ENCODE results near the gene CPNE6.
"Not testable (repeated sequence)": the region's sequence is repeated elsewhere in the genome, so short reads cannot be mapped to it uniquely, and the experiment has no call there.

The CPNE6 gene

DNA sequence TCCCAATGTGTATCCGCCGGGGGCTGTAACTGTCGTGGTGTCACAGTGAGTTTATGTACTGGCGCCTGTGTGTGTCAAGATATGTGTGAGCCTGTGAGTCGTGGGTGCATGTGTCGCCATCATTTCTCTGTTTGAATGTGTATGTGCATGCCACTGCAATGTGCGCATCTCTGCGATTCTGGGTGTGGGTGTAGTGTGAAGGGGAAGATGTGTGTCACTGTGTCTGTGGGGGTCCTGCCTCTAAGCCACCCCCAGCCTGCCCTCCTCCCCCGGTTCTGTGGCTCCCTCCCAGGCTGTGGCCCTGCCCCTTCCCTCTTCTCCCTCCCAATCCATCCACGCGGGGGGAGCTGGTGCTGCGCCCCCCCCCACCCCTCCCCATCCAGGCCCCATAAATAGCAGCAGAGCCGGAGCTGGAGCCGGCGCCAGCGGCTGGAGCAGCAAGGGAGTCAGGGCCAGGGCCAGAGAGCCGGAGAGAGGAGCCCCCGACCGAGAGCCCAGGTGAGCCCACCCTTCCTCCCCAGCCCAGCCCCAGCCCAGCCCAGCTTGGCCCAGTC is at the start of gene CPNE6:
CPNE6 (plus strand) TSS at position 419 of the 554 bp plus-strand sequence. CDS start 1,375 bp downstream, outside the sequence.
- no peak for DNase-seq

- DNase-seq: not testable (repeated sequence)
Observed at GRCh38 chr14:24024939-24025418, 46.4 kb upstream of the CPNE6 start.

GRCh38 chr14:24029687-24030086 is 41.7 kb upstream of the CPNE6 start:
- DNase-seq: not testable (repeated sequence)

DNA sequence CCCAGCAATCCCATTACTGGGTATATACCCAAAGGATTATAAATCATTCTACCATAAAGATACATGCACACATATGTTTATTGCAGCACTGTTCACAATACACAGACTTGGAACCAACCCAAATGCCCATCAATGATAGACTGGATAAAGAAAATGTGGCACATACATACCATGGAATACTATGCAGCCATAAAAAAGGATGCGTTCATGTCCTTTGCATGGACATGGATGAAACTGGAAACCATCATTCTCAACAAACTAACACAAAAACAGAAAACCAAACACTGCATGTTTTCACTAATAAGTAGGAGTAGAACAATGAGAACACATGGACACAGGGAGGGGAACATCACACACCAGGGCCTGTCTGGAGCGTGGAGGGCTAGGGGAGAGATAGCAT is 40.0 kb upstream of the CPNE6 start:
- not testable (repeated sequence) for DNase-seq

DNA sequence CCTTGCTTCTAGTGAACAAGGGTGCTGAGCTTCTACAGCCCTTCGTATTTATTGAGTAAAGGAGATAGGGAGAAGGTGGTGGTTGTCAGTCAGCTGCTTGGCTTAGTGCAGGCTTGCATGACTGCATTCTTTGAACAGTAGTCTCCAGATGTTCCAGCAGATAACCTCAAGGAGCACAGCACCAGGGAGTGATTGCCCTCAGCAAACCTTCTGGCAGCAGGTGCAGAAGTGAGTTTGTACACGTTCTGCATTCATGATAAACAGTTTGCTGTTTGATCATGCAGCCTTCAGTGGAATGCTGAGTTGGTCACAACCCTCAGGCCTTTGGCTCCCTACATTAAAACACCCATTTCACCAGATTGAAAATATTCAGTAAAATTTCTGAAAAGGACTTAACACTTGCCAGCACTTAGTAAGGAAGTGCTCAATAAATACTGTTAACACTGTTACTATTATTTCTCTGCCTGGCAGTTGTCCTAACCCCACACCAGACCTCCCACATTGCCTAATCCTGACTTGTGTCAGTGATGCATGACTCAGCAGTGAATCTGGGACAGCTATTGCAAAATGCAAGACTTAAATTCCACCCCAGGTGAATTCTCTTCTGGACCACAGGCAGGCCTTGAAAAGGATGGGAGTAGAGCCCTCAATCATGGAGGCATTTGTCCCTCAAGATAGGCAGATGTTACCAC is 38.5 kb upstream of the CPNE6 start:
- no peak for DNase-seq

DNA sequence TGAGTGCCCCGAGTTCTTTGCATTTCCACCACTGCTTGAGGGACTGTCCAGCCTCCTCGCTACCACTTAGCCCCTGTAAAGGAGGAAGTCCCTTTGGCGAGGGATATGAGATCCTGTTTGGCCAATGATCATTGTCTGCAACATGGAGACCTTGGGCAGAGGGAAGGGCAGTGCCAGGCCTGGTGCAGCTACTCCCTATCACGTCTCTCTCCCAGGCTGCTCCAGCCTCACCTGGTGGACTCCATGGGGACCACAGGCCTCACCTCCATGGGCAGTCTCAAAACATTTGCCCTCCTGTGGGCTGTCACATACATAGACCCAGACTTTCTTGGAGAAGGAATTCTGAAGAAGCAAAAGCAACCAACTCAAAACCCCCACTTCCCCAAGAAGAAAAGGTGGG is 35.6 kb upstream of the CPNE6 start:
- DNase-seq: peak in 1 of 2 experiments; percentile 11

GRCh38 chr14:24036169-24036962 is 35.0 kb upstream of the CPNE6 start:
- peak; percentile 76 to 85 for DNase-seq

GRCh38 chr14:24036963-24037657 is 34.3 kb upstream of the CPNE6 start:
- not testable (repeated sequence) for DNase-seq

DNA sequence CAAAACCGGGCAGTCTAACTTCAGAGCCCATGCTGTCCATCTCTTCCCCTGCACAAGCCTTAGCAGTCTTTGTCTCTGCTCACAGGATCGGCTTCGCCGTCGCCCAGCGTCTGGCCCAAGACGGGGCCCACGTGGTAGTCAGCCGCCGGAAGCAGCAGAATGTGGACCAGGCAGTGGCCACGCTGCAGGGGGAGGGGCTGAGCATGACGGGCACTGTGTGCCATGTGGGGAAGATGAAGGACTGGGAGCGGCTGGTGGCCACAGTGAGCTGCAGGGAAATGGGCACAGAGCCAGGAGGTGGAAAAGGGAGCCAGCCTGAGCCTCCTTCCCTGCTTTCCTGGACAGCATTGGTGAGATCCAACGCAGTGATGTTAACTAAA is 33.7 kb upstream of the CPNE6 start:
- DNase-seq: no peak

DNA sequence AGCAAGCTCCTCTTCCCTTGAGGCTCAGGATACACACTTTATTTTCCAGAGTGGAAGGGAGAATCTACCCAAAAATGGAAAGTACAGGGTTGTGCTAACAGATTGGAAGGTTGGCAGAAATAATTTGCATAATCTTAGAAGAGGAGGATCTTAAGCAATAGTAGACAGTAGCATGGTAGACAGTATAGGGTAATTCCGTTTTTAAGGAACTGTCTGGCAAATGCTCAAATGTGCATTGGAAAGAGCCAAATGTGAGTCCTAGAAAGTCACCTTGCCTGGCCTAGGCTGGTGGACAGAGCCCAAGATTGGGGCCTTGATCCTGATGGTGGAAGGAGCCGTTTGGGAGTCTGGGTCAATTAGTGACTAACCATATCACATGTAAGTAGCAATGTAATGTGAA is 32.7 kb upstream of the CPNE6 start:
- DNase-seq: no peak

DNA sequence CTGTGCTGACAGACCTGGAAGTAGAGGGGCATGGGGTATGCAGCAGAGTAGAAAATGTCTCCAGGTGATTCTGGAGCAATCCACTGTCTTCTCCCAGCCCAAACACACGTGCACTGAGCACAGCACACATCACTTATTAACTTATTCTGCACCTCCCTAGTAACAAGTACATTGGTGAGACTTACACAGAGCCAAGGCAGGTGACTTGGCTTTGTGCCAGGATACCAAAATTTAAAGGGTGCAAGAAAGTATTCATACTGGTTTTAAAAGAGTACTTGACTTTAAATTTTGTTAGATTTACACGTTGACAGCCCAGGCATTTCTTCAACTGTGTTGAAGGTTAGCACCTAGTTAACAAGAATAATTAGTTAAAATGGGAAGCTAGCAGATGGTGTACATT is 30.7 kb upstream of the CPNE6 start:
- no peak for DNase-seq

- DNase-seq: no peak
Observed at GRCh38 chr14:24042746-24043145, 28.6 kb upstream of the CPNE6 start.

DNA sequence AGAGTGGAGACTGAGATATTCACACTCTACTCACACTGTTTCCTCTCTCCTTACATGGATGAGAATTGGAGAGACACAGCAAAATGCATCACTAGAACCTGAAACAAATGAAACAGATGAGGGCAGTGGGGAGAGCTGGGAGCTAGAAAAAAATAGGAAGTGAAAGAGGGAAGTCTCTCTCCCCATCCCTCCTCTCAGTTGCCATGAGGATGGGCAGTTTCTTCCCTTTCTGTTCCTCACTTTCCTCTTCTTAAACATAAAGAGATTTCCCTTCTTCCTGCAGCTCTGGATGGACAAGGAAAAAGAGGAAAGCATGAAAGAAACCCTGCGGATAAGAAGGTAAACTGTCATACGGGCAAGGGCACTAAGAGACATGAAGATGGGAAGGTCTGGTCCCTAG is 22.4 kb upstream of the CPNE6 start:
- DNase-seq: not testable (repeated sequence)

GRCh38 chr14:24050753-24051152 is 20.6 kb upstream of the CPNE6 start:
- peak in 1 of 2 experiments; percentile 3 for DNase-seq

- DNase-seq: peak; percentile 87 to 89
Observed at GRCh38 chr14:24051176-24051788, 20.1 kb upstream of the CPNE6 start.

DNA sequence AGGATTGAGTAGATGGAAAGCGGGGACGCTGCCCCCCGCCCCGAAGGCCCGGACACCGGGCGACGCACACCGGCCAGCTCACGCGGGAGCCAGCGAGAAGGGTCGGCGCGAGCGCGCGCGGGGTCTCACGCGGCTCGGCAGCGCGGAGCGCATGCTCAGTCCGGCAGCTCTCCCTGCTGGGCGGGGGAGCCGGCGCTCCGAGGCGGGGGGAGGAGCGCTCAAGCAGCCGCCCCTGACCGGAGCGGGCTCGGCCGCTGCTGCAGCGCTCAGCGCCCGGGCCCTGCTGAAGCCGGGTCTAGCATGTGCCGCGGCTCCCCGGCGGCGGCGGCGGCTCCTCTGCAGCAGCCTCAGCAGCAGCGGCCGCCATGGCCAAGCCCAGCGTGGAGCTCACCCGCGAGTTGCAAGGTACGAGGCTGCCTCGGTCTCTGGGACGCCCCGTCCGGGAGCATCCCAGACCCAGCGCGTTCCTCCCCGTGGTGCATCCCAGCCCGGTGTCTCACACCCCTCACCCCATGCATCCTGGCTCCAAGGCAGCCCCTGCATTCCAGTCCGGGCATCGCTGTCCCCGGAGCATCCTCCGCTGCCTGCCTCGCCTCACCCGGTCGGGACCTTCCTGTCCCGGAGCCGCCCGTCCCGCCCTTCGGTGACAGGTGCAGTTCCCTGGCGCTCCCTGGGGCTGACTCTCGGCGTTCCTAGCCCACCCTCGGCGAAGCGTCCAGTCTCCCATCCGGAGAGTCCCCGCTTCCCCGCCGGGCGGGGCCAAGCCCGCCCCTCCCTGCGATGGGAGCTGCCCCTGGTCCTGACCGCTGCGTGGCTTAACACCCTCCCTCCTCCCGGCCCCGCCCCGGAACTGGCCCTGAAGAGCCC is 19.3 kb upstream of the CPNE6 start, which contains the start of gene CARMIL3:
CARMIL3 (plus strand) TSS at position 221 of the 867 bp plus-strand sequence; CDS start at position 366, 145 bp downstream.
- peak; percentile 38 to 89 for DNase-seq

DNA sequence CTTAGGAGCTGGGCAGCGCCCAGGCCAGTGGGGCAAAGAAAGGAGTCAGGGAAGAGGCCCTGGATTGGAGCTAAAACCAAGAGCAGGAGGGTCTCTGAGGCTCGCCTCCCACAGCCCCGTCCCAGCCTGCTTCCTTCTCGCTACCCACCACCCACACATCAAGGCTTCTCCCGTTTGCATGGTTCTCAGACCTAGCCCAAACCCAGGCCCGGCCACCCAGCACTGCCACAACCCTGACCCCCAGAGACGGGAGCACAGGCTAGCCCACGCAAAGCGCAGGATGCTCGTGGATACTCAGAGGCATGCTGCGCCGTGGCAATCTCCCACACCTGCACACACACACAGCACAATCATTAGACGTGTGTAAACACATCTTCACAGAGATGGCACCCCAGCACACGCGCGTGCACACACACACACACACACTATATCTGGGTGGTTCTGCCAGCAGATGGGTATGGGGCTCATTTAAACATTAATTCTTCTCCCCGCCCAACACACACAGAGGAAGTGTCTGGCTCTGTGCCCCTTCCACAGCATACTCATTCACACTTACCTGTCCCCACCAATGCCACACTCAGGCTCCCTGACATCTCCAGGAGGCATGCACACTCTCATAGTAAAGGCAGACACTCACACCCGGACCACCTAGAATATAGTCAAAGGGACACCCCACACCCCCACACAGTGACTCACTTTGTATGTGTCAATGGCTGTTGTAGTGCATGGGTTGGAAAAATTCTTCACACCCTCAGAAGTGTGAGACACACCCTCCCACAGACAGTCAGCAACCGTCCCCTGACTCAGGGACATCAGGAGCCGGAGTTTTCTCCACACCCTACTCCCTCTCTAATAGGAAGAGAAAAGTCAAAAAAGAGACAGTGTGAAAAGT is 18.5 kb upstream of the CPNE6 start:
- no peak for DNase-seq

DNA sequence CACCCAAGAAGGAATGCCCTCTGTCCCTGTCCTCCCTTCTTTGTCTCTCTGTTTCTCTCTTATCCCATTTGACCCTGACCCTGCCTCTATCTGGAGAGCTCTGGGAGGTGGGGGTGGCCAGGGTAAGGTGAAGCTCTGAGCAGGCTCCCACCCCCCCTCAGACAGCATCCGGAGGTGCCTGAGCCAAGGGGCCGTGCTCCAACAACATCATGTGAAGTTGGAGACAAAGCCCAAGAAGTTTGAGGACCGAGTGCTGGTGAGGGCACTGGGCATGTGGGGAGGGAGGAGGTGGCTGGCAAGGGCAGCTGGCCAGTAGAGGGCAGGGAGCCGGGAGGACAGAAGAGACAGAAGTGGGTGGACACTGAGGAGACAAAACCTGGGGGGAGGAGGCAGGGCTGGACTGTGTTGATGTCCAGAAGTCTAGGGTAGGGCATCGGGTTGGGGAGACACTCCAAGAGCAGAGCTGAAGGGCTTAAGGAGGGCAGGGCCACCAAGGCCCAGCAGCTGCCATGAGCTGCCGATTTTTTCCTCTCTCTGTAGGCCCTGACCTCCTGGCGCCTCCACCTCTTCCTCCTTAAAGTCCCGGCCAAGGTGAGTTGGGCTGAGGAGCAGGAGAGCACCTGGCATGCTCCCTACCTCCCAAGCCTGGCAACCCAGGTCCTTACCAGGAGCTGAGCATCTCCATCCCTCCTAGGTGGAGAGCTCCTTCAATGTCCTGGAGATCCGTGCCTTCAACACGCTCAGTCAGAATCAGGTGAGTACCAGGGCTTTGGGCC is 17.6 kb upstream of the CPNE6 start:
- DNase-seq: no peak

DNA sequence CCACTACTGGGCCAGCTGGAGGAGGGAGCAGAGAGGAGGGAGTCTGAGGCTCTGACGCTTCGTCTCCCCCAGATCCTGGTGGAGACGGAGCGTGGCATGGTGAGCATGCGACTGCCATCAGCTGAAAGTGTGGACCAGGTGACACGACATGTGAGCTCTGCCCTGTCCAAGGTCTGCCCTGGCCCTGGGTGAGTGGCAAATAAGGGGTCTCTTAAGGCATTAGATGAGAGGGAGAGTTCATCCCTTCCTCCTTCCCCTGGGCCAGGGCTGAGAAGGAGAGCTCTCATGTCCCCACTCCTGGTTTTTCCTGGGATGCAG is 17.1 kb upstream of the CPNE6 start:
- DNase-seq: no peak

DNA sequence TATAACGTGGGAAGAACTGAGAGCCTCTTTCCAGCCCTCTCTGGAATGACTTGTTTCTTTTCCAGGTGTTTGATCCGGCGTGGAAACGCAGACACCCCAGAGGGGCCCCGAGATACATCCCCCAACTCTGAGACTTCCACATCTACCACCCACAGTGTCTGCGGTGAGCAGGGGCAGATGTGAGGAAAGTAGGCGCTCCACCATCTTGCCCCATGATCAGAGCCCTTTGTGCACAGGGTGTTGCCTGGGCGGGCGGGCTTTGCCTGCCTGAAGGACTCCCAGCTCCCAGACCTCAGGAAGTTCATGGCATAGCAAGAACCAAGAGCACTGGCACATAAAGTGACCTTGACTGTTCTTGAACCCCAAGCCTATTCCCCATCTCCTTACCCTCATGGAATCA is 16.7 kb upstream of the CPNE6 start:
- no peak for DNase-seq

Measured in NCI-H526 (cell line).